Hepatocyte (in vitro differentiated cells): ENCODE data around the gene EME2. TPM values are rescaled to one million over a fixed set of nuclear protein-coding genes. Genes with fewer than 3 reads are reported as not detected.

Experiments
- DNase-seq: peaks from one replicate; pipeline ENCODE4 v3.0.0-alpha.2; 2016; ENCODE audit warnings: low spot score
- H2AFZ ChIP-seq: fragments of 200-600 bp; sonication (generic); 2 replicates; pipeline ENCODE4 v1.6.0; 2016; ENCODE audit warnings: antibody characterized with exemption, mild to moderate bottlenecking
- H3K27ac ChIP-seq: fragments of 200-600 bp; sonication (generic); 2 replicates; pipeline ENCODE4 v1.5.1; 2016; ENCODE audit warnings: mild to moderate bottlenecking
- H3K27me3 ChIP-seq: fragments of 200-600 bp; sonication (generic); 2 replicates; pipeline ENCODE4 v1.6.1; 2016
- H3K36me3 ChIP-seq: fragments of 200-600 bp; sonication (generic); replicated peaks from 2 replicates; pipeline ENCODE4 v1.5.1; 2016; ENCODE audit warnings: low read depth; ENCODE audit not compliant: insufficient read depth
- H3K4me1 ChIP-seq: fragments of 200-600 bp; sonication (generic); 2 replicates; pipeline ENCODE4 v1.5.1; 2016; ENCODE audit warnings: mild to moderate bottlenecking, moderate library complexity; ENCODE audit not compliant: insufficient read depth
- H3K4me2 ChIP-seq: fragments of 200-600 bp; sonication (generic); 2 replicates; pipeline ENCODE4 v1.6.0; 2016
- H3K4me3 ChIP-seq: fragments of 200-600 bp; sonication (generic); 2 replicates; pipeline ENCODE4 v1.5.1; 2016; ENCODE audit warnings: mild to moderate bottlenecking
- H3K79me2 ChIP-seq: fragments of 200-600 bp; sonication (generic); 2 replicates; pipeline ENCODE4 v1.6.0; 2017; ENCODE audit warnings: mild to moderate bottlenecking
- H3K9me2 ChIP-seq: fragments of 200-600 bp; sonication (generic); replicated peaks from 2 replicates; pipeline ENCODE4 v1.6.0; 2017; ENCODE audit warnings: mild to moderate bottlenecking; ENCODE audit not compliant: insufficient read depth
- H3K9me3 ChIP-seq: fragments of 200-600 bp; sonication (generic); 2 replicates; pipeline ENCODE4 v1.5.1; 2016; ENCODE audit warnings: low read depth, mild to moderate bottlenecking
- H4K20me1 ChIP-seq: fragments of 200-600 bp; sonication (generic); 2 replicates; pipeline ENCODE4 v1.6.0; 2016; ENCODE audit warnings: mild to moderate bottlenecking; ENCODE audit not compliant: insufficient read depth, poor library complexity, severe bottlenecking
- EZH2 ChIP-seq: fragments of 200-600 bp; sonication (generic); IDR thresholded peaks from 2 replicates; pipeline ENCODE4 v1.6.1; 2016; ENCODE audit warnings: antibody characterized with exemption, mild to moderate bottlenecking, borderline replicate concordance
- EZH2phosphoT487 ChIP-seq: fragments of 200-600 bp; sonication (generic); IDR thresholded peaks from one replicate; pipeline ENCODE4 v1.6.1; 2018; ENCODE audit warnings: antibody characterized with exemption, mild to moderate bottlenecking, low read depth, moderate library complexity; ENCODE audit not compliant: unreplicated experiment, severe bottlenecking
- WGBS: methylation state at CpG from one replicate; pipeline ENCODE4 v1.1.6; 2016; ENCODE audit warnings: low lambda C conversion rate; ENCODE audit errors: missing lambda C conversion rate; 5-methylcytosine and 5-hydroxymethylcytosine counted together
- polyA plus RNA-seq: library from polyadenylated mRNA; unstranded; fragments of >200 nt; fragmentation: Nextera tagmentation; extraction: Ambion mirVana; gene quantifications from 2 replicates; pipeline ENCODE4 v1.2.1, GENCODE V29; 2016
- total RNA-seq: library from RNA; depleted of rRNA; stranded (reverse); fragments of >200 nt; gene quantifications from 2 replicates; pipeline ENCODE4 v1.2.3, GENCODE V29; 2014
- TF ChIP-seq, protein P1 (sequence below): fragments of 200-600 bp; sonication (generic); IDR thresholded peaks from 2 replicates; pipeline ENCODE4 v1.5.1; 2016; ENCODE audit warnings: antibody characterized with exemption, mild to moderate bottlenecking; ENCODE audit not compliant: poor library complexity

Gene EME2, protein sequence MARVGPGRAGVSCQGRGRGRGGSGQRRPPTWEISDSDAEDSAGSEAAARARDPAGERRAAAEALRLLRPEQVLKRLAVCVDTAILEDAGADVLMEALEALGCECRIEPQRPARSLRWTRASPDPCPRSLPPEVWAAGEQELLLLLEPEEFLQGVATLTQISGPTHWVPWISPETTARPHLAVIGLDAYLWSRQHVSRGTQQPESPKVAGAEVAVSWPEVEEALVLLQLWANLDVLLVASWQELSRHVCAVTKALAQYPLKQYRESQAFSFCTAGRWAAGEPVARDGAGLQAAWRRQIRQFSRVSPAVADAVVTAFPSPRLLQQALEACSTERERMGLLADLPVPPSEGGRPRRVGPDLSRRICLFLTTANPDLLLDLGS
- 12.0 and 17.7 TPM in 2 replicates for total RNA-seq
- 20.8 and 28.2 TPM in 2 replicates for polyA plus RNA-seq

DNA sequence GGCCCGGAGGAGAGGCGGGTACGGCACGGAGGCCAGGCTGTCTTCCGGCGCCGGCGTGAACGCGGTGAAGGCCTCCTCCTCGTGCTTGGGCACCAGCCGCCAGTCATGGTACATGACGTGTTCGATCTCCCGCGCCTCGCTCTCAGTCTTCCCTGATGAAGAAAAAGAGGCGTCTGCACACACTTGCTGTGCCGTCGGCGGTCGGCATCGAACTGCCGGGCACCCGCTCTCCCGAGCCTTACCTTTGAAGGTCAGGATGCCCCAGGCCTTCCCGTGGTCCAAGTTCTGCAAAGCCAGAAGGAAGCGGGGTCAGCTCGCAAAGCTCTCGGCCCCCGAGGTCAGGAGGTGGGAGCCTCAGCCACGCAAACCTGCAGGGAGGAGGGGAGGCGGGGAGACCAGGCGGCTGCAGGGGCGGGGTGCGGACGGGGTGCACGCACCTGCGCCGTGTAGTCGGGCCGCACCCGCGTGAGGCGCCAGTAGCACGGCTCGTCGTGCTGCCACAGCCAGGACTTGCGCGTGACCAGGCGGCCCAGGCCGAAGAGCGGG lies at the start of gene EME2:
Gene EME2, plus strand, starts transcription at position 449 of the 546 bp plus-strand sequence. CDS start 418 bp downstream, outside the sequence.
- Histone ChIP-seq H3K9me3 (no peaks in the 10 kb centered on the region), H2AFZ (peak within 1 kb of the TSS; percentile 80), H3K9me2 (no peaks in the 10 kb centered on the region), H4K20me1 (peaks cover 20% of the 10 kb centered on the region), H3K27me3 (no peaks in the 10 kb centered on the region), H3K4me2 (peak within 1 kb of the TSS; percentile 100), H3K4me1 (peaks cover 29% of the 10 kb centered on the region), H3K4me3 (peak within 1 kb of the TSS; percentile 88), H3K79me2 (peaks cover 34% of the 10 kb centered on the region), H3K27ac (peak within 1 kb of the TSS; percentile 98), H3K36me3 (no peaks in the 10 kb centered on the region)
- peak; percentile 54 for DNase-seq
- WGBS, result 1% methylated on average over 39 of the region's 53 CpGs
- TF ChIP-seq, protein P1, sequence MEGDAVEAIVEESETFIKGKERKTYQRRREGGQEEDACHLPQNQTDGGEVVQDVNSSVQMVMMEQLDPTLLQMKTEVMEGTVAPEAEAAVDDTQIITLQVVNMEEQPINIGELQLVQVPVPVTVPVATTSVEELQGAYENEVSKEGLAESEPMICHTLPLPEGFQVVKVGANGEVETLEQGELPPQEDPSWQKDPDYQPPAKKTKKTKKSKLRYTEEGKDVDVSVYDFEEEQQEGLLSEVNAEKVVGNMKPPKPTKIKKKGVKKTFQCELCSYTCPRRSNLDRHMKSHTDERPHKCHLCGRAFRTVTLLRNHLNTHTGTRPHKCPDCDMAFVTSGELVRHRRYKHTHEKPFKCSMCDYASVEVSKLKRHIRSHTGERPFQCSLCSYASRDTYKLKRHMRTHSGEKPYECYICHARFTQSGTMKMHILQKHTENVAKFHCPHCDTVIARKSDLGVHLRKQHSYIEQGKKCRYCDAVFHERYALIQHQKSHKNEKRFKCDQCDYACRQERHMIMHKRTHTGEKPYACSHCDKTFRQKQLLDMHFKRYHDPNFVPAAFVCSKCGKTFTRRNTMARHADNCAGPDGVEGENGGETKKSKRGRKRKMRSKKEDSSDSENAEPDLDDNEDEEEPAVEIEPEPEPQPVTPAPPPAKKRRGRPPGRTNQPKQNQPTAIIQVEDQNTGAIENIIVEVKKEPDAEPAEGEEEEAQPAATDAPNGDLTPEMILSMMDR, result no peak
- no peak for TF ChIP-seq EZH2phosphoT487
- TF ChIP-seq EZH2, result no peak

GRCh38 chr16:1723450-1724147 lies 49.0 kb upstream of the EME2 start:
- peaks cover 13% of the 10 kb centered on the region for H4K20me1 ChIP-seq

GRCh38 chr16:1724491-1724890 lies 48.1 kb upstream of the EME2 start:
- Histone ChIP-seq H3K36me3 (no peaks in the 10 kb centered on the region), H3K4me3 (no peak overlapping the region), H3K4me1 (peaks cover 4% of the 10 kb centered on the region), H4K20me1 (peaks cover 13% of the 10 kb centered on the region), H3K4me2 (no peak overlapping the region), H3K79me2 (peaks cover 50% of the 10 kb centered on the region), H3K9me3 (no peaks in the 10 kb centered on the region), H2AFZ (no peak overlapping the region), H3K27me3 (no peaks in the 10 kb centered on the region), H3K27ac (no peak overlapping the region), H3K9me2 (no peaks in the 10 kb centered on the region)
- 98% methylated on average over 12 of the region's 12 CpGs for WGBS
- no peak for DNase-seq
- no peak for TF ChIP-seq EZH2phosphoT487

More at GRCh38 chr16:1723450-1724147, 49.0 kb upstream of the EME2 start:
- TF ChIP-seq EZH2 (no peak), EZH2phosphoT487 (no peak)
- TF ChIP-seq, protein P1, result peak; percentile 60
- Histone ChIP-seq H3K9me2 (no peaks in the 10 kb centered on the region), H3K9me3 (no peaks in the 10 kb centered on the region), H3K27ac (no peak overlapping the region), H2AFZ (no peak overlapping the region), H3K4me3 (no peak overlapping the region), H3K79me2 (peaks cover 58% of the 10 kb centered on the region), H3K4me1 (peaks cover 4% of the 10 kb centered on the region), H3K36me3 (no peaks in the 10 kb centered on the region), H3K4me2 (no peak overlapping the region), H3K27me3 (no peaks in the 10 kb centered on the region)
- WGBS, result 64% methylated on average over 6 of the region's 6 CpGs
- peak; percentile 70 for DNase-seq
